SK-N-SH treated with all-trans-retinoic acid at 6 μM for 48 hours (cell line): ENCODE data around the gene CD14.

ENCODE experiments used
- ARNTL ChIP-seq: fragments of 450-650 bp; formaldehyde crosslinking; IDR thresholded peaks from 2 replicates; pipeline ENCODE4 v1.5.0; 2020; ENCODE audit warnings: low read depth, mild to moderate bottlenecking, moderate library complexity, borderline replicate concordance
- CREB5 ChIP-seq: fragments of 250-450 bp; sonication (Bioruptor Pico); IDR thresholded peaks from 2 replicates; pipeline ENCODE4 v1.5.1; 2020; ENCODE audit warnings: low read depth, mild to moderate bottlenecking, moderate library complexity
- CSRNP3 ChIP-seq: fragments of 250-450 bp; sonication (Bioruptor Pico); IDR thresholded peaks from 2 replicates; pipeline ENCODE4 v1.5.1; 2021; ENCODE audit warnings: mild to moderate bottlenecking, moderate library complexity
- ESRRG ChIP-seq: fragments of 250-450 bp; sonication (Bioruptor Pico); IDR thresholded peaks from 2 replicates; pipeline ENCODE4 v1.6.1; 2021; ENCODE audit warnings: mild to moderate bottlenecking
- GLIS3 ChIP-seq: fragments of 250-450 bp; sonication (Bioruptor Pico); IDR thresholded peaks from 2 replicates; pipeline ENCODE4 v1.5.0; 2020; ENCODE audit warnings: mild to moderate bottlenecking, moderate library complexity
- PPARA ChIP-seq: fragments of 250-450 bp; sonication (Bioruptor Pico); IDR thresholded peaks from 2 replicates; pipeline ENCODE4 v1.5.0; 2020; ENCODE audit warnings: mild to moderate bottlenecking, borderline replicate concordance
- RARB ChIP-seq: fragments of 250-450 bp; sonication (Bioruptor Pico); IDR thresholded peaks from 2 replicates; pipeline ENCODE4 v1.8.0; 2021; ENCODE audit warnings: mild to moderate bottlenecking, moderate library complexity
- ZFP3 ChIP-seq: fragments of 250-450 bp; sonication (Bioruptor Pico); IDR thresholded peaks from 2 replicates; pipeline ENCODE4 v1.5.0; 2020; ENCODE audit warnings: mild to moderate bottlenecking, moderate library complexity
- ZFP30 ChIP-seq: fragments of 450-650 bp; formaldehyde crosslinking; IDR thresholded peaks from 2 replicates; pipeline ENCODE4 v1.5.0; 2022; ENCODE audit warnings: mild to moderate bottlenecking, moderate library complexity
- TF ChIP-seq, protein P1 (sequence below): fragments of 250-450 bp; sonication (Bioruptor Pico); IDR thresholded peaks from 2 replicates; pipeline ENCODE4 v1.8.0; 2020; ENCODE audit warnings: mild to moderate bottlenecking, moderate library complexity, borderline replicate concordance

DNA sequence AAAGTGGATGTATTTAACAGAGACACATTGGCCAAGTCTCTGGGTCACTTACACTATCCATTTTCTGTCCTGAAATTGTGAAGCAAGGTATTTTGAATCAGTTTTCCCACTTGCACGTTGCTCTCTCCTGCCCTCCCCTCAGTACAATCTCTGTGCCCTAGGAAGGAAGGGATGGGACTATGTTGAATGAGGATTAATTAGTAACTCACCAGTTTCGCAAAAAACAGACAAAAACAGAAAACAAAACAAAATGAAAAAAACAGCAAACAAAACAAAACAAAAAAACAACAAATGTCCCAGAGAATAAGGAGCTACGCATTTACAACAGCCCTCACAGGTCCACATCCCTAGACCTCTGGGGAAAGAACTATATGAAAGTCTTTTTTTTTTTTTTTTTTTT lies 1.1 kb upstream of the CD14 start:
- no peak for TF ChIP-seq ZFP3 (CRISPR knock-in tag)
- no peak for TF ChIP-seq ARNTL
- no peak for TF ChIP-seq ZFP30 (CRISPR knock-in tag)
- TF ChIP-seq CREB5 (CRISPR knock-in tag), result no peak
- TF ChIP-seq GLIS3 (CRISPR knock-in tag), result no peak
- no peak for TF ChIP-seq CSRNP3 (CRISPR knock-in tag)
- TF ChIP-seq, protein P1, sequence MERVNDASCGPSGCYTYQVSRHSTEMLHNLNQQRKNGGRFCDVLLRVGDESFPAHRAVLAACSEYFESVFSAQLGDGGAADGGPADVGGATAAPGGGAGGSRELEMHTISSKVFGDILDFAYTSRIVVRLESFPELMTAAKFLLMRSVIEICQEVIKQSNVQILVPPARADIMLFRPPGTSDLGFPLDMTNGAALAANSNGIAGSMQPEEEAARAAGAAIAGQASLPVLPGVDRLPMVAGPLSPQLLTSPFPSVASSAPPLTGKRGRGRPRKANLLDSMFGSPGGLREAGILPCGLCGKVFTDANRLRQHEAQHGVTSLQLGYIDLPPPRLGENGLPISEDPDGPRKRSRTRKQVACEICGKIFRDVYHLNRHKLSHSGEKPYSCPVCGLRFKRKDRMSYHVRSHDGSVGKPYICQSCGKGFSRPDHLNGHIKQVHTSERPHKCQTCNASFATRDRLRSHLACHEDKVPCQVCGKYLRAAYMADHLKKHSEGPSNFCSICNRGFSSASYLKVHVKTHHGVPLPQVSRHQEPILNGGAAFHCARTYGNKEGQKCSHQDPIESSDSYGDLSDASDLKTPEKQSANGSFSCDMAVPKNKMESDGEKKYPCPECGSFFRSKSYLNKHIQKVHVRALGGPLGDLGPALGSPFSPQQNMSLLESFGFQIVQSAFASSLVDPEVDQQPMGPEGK (CRISPR knock-in tag), result no peak
- TF ChIP-seq PPARA (CRISPR knock-in tag), result no peak
- no peak for TF ChIP-seq ESRRG
- no peak for TF ChIP-seq RARB
